ENCODE data around the gene TRIP6.

GRCh38 chr7:100829150-100829716, 38.0 kb upstream of the TRIP6 start:
- TF ChIP-seq, protein P1, sequence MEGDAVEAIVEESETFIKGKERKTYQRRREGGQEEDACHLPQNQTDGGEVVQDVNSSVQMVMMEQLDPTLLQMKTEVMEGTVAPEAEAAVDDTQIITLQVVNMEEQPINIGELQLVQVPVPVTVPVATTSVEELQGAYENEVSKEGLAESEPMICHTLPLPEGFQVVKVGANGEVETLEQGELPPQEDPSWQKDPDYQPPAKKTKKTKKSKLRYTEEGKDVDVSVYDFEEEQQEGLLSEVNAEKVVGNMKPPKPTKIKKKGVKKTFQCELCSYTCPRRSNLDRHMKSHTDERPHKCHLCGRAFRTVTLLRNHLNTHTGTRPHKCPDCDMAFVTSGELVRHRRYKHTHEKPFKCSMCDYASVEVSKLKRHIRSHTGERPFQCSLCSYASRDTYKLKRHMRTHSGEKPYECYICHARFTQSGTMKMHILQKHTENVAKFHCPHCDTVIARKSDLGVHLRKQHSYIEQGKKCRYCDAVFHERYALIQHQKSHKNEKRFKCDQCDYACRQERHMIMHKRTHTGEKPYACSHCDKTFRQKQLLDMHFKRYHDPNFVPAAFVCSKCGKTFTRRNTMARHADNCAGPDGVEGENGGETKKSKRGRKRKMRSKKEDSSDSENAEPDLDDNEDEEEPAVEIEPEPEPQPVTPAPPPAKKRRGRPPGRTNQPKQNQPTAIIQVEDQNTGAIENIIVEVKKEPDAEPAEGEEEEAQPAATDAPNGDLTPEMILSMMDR (IDR thresholded peaks at IDR 0.05): no peak
- TF ChIP-seq POLR2A (IDR thresholded peaks at IDR 0.05): no peak

Measured in vagina (tissue), 2 donors.